ENCODE measurements around the gene MCCD1.
"Not testable (repeated sequence)": the region's sequence is repeated elsewhere in the genome, so short reads cannot be mapped to it uniquely, and the experiment has no call there.

MCCD1 gene

DNA sequence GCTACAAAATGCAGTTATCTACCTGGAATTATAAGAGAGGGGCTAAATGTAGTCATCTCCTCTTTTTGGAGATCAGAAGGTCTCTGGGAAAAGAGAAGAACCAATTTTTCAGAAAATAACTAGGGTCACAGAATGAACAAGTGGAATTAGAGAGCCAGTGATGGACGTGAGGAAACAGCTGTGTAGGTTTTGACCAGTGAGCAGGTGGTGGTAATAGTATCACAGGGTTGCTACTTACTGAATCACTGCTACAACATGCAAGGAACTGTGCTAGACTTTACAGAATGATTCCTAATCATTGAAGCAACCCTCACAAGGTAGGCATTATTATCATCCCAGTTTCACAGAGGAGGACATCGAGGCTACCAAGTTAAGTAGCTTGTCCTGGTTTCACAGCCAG, 15.9 kb downstream of the MCCD1 start:
- FAIRE-seq = no peak

DNA sequence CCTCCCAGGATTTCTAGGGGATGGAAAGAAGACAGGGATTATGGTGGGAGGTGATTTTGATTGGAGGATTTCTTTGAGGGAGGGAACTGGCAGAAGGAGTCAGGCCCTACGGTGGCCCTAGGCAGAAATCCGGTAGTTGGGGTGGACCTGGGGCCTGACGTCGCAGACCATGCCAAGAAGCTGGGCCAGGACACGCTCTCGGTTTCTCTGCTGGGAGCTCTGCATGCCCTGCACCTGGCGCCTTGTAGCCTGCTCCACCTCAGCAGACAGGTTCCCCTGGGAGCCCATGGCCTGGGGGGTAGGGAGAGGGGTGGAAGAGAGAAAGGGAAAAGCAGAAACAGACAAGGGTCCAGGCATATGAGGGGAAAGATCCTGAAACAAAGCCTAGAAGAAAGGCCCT, 16.5 kb downstream of the MCCD1 start:
- TF ChIP-seq POLR2A (IDR thresholded peaks at IDR 0.05; ENCODE audit: low read depth, low read length) = no peak
- FAIRE-seq = no peak
- DNase-seq (ENCODE audit: insufficient read length, low spot score) = no peak

More for the DNA sequence above, 15.9 kb downstream of the MCCD1 start:
- no peak for TF ChIP-seq POLR2A (IDR thresholded peaks at IDR 0.05; ENCODE audit: low read depth, low read length)
- DNase-seq (ENCODE audit: insufficient read length, low spot score) = no peak

DNA sequence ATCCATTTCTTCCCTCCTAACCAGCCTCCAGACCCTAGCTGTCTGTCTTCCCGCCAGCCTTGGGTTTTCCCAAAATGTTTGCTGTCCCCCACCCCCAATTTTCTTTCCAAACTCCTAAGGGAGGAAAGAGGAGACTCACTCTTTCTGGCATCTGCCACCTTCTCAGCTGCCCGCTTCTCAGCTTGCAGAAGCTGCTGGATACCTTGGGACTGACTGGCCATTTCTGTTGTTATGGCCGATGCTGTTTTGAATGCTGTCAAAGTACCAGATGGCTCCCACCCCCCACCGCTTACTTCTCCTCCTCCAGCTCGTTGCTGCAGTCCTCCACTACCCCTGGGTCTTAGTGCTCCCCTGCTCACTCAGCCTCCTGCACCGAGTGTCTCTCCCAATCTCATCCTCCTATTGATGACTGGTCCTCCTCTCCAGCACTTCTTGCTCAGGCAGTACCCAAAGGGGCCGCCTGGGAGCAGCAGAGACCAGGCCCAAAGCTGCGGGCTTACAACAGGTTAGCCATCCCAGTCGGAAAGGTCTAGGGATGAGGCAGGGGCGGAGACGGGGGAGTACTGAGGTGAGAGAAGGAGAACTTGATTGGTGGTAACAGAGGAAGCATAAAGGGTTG, 17.7 kb downstream of the MCCD1 start, which contains the start of gene ATP6V1G2:
TSS of gene ATP6V1G2 (minus strand) at position 270 of the 619 bp plus-strand sequence. CDS start at position 221, 49 bp downstream.
- TF ChIP-seq POLR2A (IDR thresholded peaks at IDR 0.05; ENCODE audit: low read depth, low read length) = no peak
- DNase-seq (ENCODE audit: insufficient read length, low spot score) (peak; percentile 69), FAIRE-seq (no peak)

DNA sequence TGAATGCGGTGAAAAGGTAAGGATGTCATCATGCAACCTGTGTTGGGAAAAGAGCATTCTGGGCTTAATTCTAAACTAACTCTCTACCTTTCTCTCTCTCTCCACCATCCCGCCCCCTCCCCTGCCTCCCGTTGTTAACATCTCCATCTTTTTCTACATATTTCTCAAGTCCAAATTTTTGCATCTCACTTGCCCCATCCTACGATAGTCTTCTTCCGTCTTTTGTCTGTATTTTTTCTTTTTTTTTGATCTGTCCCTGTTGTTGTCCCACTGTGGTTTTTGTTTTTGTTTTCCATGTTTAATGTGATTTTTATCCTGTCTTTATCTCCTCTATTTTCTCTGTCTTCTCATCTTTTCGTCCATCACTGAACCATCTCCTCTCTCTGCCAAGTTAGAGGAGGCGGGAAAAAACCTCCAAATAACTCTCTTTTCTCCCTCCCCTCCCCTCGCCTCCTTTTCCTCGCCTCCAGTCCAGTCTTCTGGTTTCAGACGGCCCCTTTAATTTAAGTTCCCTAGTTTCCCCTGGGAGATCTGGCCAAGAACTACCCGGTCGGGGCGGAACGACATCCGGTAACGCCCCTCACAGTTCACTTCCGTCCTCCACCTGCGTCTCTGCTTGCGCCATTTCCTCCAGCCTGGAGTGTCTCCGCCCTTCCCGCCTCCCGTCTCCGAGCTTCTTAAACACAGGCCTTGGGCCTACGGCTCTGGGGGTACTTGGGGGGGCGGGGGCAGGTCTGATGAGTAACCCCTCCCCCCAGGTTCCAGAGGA, 18.4 kb downstream of the MCCD1 start, which contains the start of gene NFKBIL1:
TSS of gene NFKBIL1 (plus strand) at position 651 of the 769 bp plus-strand sequence. CDS start at position 738, 87 bp downstream.
- TF ChIP-seq POLR2A (IDR thresholded peaks at IDR 0.05; ENCODE audit: low read depth, low read length) = peak; percentile 27; the same call in 1 of the 2 replicates
- peak; percentile 75 for FAIRE-seq

DNA sequence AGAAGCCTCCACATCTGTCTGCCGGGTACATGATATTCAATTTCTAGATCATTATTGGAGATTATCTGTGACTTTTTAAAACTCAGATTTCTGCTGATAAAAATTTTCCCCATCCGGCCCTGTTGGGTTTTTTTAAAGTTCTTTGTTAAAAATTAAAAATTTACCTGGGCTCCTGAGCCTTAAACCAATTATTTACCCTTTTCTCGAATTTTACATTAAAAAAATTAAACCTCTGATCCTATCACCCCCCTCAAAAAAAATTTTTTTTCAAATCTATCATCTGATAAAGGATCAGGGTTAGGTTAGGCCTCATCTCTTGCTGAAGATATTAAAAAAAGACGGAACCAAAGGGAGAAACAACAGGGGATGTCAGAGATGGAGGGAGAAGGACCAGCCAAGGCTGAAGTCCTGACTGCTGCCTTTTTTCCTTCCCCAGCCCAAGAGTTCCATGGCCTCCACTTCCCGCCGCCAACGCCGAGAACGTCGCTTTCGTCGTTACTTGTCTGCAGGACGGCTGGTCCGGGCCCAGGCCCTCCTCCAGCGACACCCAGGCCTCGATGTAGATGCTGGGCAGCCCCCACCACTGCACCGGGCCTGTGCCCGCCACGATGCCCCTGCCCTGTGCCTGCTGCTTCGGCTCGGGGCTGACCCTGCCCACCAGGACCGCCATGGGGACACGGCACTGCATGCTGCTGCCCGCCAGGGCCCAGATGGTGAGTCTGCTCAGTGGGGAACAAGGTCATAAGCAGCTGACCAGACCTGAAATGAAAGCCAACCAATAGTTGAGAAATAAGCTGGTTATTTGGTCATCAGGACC, 19.2 kb downstream of the MCCD1 start:
- FAIRE-seq = no peak

More for the DNA sequence above, 18.4 kb downstream of the MCCD1 start, which contains the start of gene NFKBIL1:
- peak; percentile 72 for DNase-seq (ENCODE audit: insufficient read length, low spot score)

DNA sequence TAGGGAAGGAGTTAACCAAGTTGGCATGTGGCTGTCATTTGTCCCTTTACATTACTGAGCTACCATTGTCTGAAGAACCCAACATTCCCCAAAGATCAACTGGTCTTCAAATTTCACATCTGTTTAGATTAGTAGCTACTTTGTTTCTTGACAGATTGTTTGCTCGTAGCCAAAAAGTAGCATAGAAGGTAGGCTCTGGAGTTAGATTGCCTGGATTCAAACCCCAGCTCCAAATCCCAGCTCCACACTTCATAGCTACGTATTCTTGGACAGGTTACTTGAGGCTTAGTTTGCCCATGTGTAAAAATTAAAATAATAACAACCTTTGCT, 19.7 kb downstream of the MCCD1 start:
- FAIRE-seq (no peak), DNase-seq (ENCODE audit: insufficient read length, low spot score) (no peak)
- TF ChIP-seq POLR2A (IDR thresholded peaks at IDR 0.05; ENCODE audit: low read depth, low read length) = no peak

More for the DNA sequence above, 19.2 kb downstream of the MCCD1 start:
- DNase-seq (ENCODE audit: insufficient read length, low spot score) = no peak
- no peak for TF ChIP-seq POLR2A (IDR thresholded peaks at IDR 0.05; ENCODE audit: low read depth, low read length)

DNA sequence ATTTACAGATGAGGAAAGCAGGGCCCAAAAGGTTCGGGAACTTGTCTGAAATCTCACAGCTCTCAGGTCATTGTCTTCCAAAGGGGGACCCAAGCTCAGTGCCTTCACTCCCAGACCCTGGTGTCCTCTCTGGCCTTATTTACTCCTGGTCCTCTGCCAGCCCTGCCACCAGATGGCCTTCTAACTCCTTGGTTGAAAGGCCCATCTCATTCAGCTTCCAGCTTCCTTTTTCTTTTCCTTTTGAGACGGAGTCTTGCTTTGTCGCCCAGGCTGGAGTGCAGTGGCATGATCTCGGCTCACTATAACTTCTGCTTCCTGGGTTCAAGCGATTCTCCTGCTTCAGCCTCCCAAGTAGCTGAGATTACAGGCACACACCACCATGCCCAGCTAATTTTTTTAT, 22.6 kb downstream of the MCCD1 start:
- FAIRE-seq; DNase-seq (ENCODE audit: insufficient read length, low spot score): not testable (repeated sequence)

DNA sequence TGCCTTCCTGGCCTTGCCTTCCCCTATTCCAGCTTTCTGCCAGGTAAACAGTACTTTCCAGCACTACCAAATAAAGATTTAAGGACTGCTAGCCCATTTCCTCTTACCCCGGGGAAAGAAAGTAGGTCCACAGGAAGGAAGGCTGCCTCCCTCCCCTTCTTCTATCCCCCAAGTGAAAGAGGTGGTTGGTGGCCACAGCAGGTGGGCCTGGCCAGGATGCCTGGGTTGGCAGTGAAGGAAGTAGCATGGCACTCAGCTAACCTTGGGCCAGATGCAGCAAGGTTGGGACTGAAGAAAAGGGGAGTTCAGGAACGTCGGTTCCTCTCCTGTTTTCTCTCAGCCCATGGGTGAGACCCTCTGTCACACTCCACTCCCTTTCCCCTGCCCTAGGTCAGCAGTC, 27.5 kb downstream of the MCCD1 start:
- TF ChIP-seq POLR2A (IDR thresholded peaks at IDR 0.05; ENCODE audit: low read depth, low read length) = no peak
- FAIRE-seq (no peak), DNase-seq (ENCODE audit: insufficient read length, low spot score) (no peak)

DNA sequence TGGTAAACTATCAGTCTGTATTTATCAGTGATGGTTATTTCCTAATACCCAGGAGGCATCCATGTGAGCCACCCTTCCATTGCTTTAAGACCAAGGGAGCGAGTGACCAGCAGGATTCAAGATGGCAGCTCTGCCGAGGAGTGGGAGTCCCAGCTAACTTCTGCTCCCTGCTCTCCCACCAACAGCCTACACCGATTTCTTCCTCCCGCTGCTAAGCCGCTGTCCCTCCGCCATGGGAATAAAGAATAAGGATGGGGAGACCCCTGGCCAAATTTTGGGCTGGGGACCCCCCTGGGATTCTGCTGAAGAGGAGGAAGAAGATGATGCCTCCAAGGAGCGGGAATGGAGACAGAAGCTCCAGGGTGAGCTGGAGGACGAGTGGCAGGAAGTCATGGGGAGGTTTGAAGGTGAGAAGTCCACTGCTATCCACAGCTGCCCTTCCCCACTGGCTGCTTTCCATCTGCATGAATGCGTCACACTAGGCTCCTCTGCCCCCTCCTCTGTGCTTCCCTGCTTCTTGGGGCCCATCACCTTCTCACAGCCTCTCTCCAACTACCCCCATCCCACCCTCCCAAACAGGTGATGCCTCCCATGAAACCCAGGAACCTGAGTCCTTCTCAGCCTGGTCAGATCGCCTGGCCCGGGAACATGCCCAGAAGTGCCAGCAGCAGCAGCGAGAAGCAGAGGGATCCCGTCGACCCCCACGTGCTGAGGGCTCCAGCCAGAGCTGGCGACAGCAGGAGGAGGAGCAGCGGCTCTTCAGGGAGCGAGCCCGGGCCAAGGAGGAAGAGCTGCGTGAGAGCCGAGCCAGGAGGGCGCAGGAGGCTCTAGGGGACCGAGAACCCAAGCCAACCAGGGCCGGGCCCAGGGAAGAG, 28.9 kb downstream of the MCCD1 start:
- no peak for TF ChIP-seq POLR2A (IDR thresholded peaks at IDR 0.05; ENCODE audit: low read depth, low read length)
- FAIRE-seq (no peak), DNase-seq (ENCODE audit: insufficient read length, low spot score) (no peak)

DNA sequence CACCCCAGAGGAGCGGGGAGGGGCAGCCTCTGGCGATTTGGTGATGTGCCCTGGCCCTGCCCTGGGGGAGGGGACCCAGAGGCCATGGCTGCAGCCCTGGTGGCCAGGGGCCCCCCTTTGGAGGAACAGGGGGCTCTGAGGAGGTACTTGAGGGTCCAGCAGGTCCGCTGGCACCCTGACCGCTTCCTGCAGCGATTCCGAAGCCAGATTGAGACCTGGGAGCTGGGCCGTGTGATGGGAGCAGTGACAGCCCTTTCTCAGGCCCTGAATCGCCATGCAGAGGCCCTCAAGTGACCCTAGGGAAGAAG, 29.5 kb downstream of the MCCD1 start:
- FAIRE-seq = no peak
- DNase-seq (ENCODE audit: insufficient read length, low spot score) = no peak
- no peak for TF ChIP-seq POLR2A (IDR thresholded peaks at IDR 0.05; ENCODE audit: low read depth, low read length)

DNA sequence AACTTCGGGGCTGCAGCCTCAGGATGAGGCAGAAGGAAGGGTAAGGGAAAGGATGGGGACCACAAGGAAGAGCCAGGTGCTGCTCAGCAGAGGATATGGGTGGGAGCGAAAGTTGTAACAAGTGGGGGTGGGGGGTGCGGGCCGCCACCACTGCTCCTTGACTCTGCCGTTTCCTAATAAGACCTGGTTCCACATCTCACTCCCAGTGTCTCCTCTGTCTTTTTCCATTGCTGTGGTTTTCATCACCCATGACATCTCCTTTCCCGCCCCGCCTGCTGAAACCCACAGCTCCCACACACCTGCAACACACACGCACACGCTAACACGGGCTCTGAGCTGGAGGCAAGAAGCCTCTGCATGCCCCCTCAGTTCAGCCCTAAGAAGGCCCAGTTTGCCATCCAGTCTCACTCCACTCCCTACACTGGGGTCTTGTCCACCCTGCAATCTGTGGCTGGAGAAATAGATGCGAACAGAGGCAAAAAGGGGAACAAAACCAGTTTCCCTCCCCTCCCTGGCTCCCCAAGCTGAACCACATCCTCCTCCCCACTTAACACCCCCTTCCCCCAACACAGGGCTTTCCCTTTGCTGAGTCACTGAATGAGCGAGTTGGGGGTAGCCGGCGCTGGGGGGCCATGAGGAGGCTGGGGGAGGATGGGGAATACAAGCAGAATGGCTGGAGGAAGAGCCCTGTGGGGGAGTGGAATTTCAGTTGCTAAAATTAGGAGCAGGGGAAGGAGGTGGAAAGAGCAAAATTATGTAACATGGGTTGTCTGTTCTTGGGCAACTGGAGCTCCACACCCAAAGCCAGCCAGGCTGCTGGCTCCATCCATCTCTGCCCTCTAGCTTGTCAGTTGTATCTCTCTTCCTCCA, 30.1 kb downstream of the MCCD1 start:
- DNase-seq (ENCODE audit: insufficient read length, low spot score) (no peak), FAIRE-seq (no peak)
- TF ChIP-seq POLR2A (IDR thresholded peaks at IDR 0.05; ENCODE audit: low read depth, low read length) = no peak

DNA sequence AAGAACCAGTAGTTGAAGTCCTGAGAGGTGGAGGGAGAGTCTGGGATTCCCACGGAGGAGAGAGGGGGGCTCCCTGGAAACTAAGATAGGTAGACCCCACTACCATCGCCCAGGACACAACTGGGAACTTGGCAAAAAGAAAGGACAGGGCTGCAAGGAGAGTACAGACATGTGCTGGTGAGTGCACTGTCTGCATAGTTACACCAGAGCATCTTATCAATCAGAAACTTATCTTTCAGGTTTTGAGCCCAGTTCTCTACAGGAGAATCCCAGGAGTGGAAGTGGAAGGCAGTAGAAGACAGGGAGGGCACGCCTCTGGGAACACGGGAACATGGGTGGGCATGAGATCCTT, 30.8 kb downstream of the MCCD1 start:
- no peak for TF ChIP-seq POLR2A (IDR thresholded peaks at IDR 0.05; ENCODE audit: low read depth, low read length)
- no peak for DNase-seq (ENCODE audit: insufficient read length, low spot score)
- FAIRE-seq = no peak
